Right lobe of liver (tissue), 4 donors: Measurements from ENCODE around the gene DLG2.

Source experiments
- POLR2A ChIP-seq: fragments of 450-650 bp; IDR thresholded peaks from one replicate; pipeline ENCODE4 v1.6.1; 2017; ENCODE audit warnings: antibody characterized with exemption, mild to moderate bottlenecking
- TF ChIP-seq, protein P1 (sequence below), 4 donors: fragments of 200-600 bp in 3 of 4; fragments of 450-650 bp in 1 of 4; IDR thresholded peaks; one replicate each; pipeline versions ENCODE4 v1.5.1 to v1.8.0; 2016 to 2022; ENCODE audit warnings: antibody characterized with exemption in 4 of 4, mild to moderate bottlenecking in 2 of 4
- donor health status: DM: no; HTN: no; CAD: no.
- donor health status: DM: no; HTN: no; CAD: no.
- donor health status: DM: no; HTN: yes; CAD: no.

DNA sequence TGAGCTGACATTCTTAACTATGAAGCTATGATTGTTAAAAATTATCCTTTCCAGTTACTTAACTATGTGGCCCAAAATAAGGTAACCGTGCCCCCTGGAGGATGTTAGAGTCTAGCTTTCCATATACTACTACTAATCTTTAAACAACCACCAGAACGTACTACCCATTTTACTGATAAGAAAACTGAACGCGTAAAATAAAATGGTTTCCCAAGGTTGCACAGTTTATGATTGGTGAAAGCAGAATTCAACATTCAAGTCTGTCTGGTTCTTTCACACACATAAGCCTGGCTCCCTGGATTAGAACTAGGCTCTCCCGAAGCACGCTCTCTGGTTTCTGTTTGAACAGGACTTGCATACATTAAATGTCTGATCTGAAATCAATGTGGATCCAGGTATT is 1903.1 kb downstream of the DLG2 start:
- TF ChIP-seq, protein P1, sequence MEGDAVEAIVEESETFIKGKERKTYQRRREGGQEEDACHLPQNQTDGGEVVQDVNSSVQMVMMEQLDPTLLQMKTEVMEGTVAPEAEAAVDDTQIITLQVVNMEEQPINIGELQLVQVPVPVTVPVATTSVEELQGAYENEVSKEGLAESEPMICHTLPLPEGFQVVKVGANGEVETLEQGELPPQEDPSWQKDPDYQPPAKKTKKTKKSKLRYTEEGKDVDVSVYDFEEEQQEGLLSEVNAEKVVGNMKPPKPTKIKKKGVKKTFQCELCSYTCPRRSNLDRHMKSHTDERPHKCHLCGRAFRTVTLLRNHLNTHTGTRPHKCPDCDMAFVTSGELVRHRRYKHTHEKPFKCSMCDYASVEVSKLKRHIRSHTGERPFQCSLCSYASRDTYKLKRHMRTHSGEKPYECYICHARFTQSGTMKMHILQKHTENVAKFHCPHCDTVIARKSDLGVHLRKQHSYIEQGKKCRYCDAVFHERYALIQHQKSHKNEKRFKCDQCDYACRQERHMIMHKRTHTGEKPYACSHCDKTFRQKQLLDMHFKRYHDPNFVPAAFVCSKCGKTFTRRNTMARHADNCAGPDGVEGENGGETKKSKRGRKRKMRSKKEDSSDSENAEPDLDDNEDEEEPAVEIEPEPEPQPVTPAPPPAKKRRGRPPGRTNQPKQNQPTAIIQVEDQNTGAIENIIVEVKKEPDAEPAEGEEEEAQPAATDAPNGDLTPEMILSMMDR (IDR thresholded peaks at IDR 0.05): peak; percentile 50 to 62 (median 58)
- TF ChIP-seq POLR2A: no peak
